Measurements from ENCODE around the gene ABCG1.

The ABCG1 gene

GRCh38 chr21:42251654-42252324, 32.8 kb downstream of the ABCG1 start:
- DNase-seq (ENCODE audit: low spot score) = no peak

GRCh38 chr21:42252325-42252654, 33.4 kb downstream of the ABCG1 start:
- no peak for DNase-seq (ENCODE audit: low spot score)

- DNase-seq (ENCODE audit: low spot score) = no peak
These were observed 33.9 kb downstream of the ABCG1 start for GRCh38 chr21:42252778-42253340.

GRCh38 chr21:42253466-42253865, 34.5 kb downstream of the ABCG1 start:
- no peak for DNase-seq (ENCODE audit: low spot score)

GRCh38 chr21:42254083-42254482, 35.1 kb downstream of the ABCG1 start:
- DNase-seq (ENCODE audit: low spot score) = no peak

- no peak for DNase-seq (ENCODE audit: low spot score)
These were observed 36.0 kb downstream of the ABCG1 start for GRCh38 chr21:42254651-42255601.

- DNase-seq (ENCODE audit: low spot score) = no peak
These were observed 36.9 kb downstream of the ABCG1 start for GRCh38 chr21:42255825-42256224.

- no peak for DNase-seq (ENCODE audit: low spot score)
These were observed 37.4 kb downstream of the ABCG1 start for GRCh38 chr21:42256316-42256715.

- DNase-seq (ENCODE audit: low spot score) = no peak
These were observed 38.3 kb downstream of the ABCG1 start for GRCh38 chr21:42257091-42257765.

- peak; percentile 50 for DNase-seq (ENCODE audit: low spot score)
These were observed 39.4 kb downstream of the ABCG1 start for GRCh38 chr21:42258150-42258884.

GRCh38 chr21:42258885-42259407, 40.0 kb downstream of the ABCG1 start:
- no peak for DNase-seq (ENCODE audit: low spot score)

- DNase-seq (ENCODE audit: low spot score) = no peak
These were observed 41.2 kb downstream of the ABCG1 start for GRCh38 chr21:42260121-42260520.

- DNase-seq (ENCODE audit: low spot score) = no peak
These were observed 42.9 kb downstream of the ABCG1 start for GRCh38 chr21:42261829-42262200.

- peak; percentile 52 for DNase-seq (ENCODE audit: low spot score)
These were observed 43.9 kb downstream of the ABCG1 start for GRCh38 chr21:42262831-42263231.

- DNase-seq (ENCODE audit: low spot score) = no peak
These were observed 44.7 kb downstream of the ABCG1 start for GRCh38 chr21:42263591-42264131.

- no peak for DNase-seq (ENCODE audit: low spot score)
These were observed 45.6 kb downstream of the ABCG1 start for GRCh38 chr21:42264245-42265195.

- DNase-seq (ENCODE audit: low spot score) = peak; percentile 20
These were observed 46.4 kb downstream of the ABCG1 start for GRCh38 chr21:42265231-42265812.

- DNase-seq (ENCODE audit: low spot score) = no peak
These were observed 48.1 kb downstream of the ABCG1 start for GRCh38 chr21:42266971-42267556.

GRCh38 chr21:42269386-42269785, 50.4 kb downstream of the ABCG1 start:
- no peak for DNase-seq (ENCODE audit: low spot score)

Data from SW480 (cell line).